HEK293 (cell line): ENCODE results near the gene MDGA2.

Experiments used
- CTCF ChIA-PET: fragments of 350-600 bp; formaldehyde crosslinking; extraction: SDS; loops from one replicate; lab custom pipeline; 2021; ENCODE audit warnings: antibody characterized with exemption; lab: Yijun Ruan, JAX
- POLR2A ChIA-PET: fragments of 300-600 bp; formaldehyde crosslinking; extraction: SDS; loops from one replicate; lab custom pipeline; 2020; ENCODE audit warnings: antibody characterized with exemption, inconsistent platforms; lab: Yijun Ruan, JAX
- H3K27ac ChIP-seq: fragments of 200-500 bp; sonication (Bioruptor generic); 2 replicates; pipeline ENCODE4 v1.5.1; 2014; ENCODE audit warnings: low read depth, low read length, control low read depth, inconsistent platforms; ENCODE audit errors: extremely low read depth
- H3K36me3 ChIP-seq, 2 experiments: fragments of 200-500 bp in 1 of 2; sonication (Bioruptor generic) in 1 of 2; 1 replicate in 1 of 2; 2 replicates in 1 of 2; pipeline ENCODE4 v1.5.1; 2014 to 2017; ENCODE audit warnings: inconsistent platforms in 2 of 2, low read length in 2 of 2; ENCODE audit not compliant: control insufficient read depth in 2 of 2, insufficient read depth in 1 of 2
- H3K4me1 ChIP-seq: fragments of 200-500 bp; sonication (Bioruptor generic); 2 replicates; pipeline ENCODE4 v1.5.1; 2014; ENCODE audit warnings: mild to moderate bottlenecking, low read length, inconsistent platforms; ENCODE audit not compliant: control insufficient read depth, insufficient read depth
- H3K4me3 ChIP-seq: 2 replicates; pipeline ENCODE4 v1.5.1; 2011; ENCODE audit warnings: low read depth, mild to moderate bottlenecking, control low read depth, low read length, moderate library complexity
- H3K9me3 ChIP-seq: fragments of 200-500 bp; sonication (Bioruptor generic); 2 replicates; pipeline ENCODE4 v1.5.1; 2014; ENCODE audit warnings: low read depth, low read length, inconsistent platforms; ENCODE audit not compliant: control insufficient read depth, insufficient read depth
- HOXD13 ChIP-seq: sonication (generic); formaldehyde crosslinking; IDR thresholded peaks from 2 replicates; pipeline ENCODE4 v1.8.0; 2022; ENCODE audit warnings: missing genetic modification reagents, borderline replicate concordance
- KLF16 ChIP-seq: fragments of 450-650 bp; formaldehyde crosslinking; IDR thresholded peaks from 2 replicates; pipeline ENCODE4 v1.5.1; 2017; ENCODE audit warnings: missing biosample characterization, missing genetic modification characterization
- KLF8 ChIP-seq: fragments of 450-650 bp; formaldehyde crosslinking; IDR thresholded peaks from 2 replicates; pipeline ENCODE4 v1.5.1; 2016; ENCODE audit warnings: missing biosample characterization, missing genetic modification characterization
- TCF7L2 ChIP-seq: IDR thresholded peaks from 2 replicates; pipeline ENCODE4 v1.6.1; 2011; ENCODE audit warnings: low read depth, mild to moderate bottlenecking, inconsistent platforms, low read length, moderate library complexity, borderline replicate concordance
- TSHZ1 ChIP-seq: fragments of 450-650 bp; formaldehyde crosslinking; IDR thresholded peaks from 2 replicates; pipeline ENCODE4 v1.5.1; 2016; ENCODE audit warnings: missing biosample characterization, missing genetic modification characterization, borderline replicate concordance
- ZBTB20 ChIP-seq: fragments of 450-650 bp; formaldehyde crosslinking; IDR thresholded peaks from 2 replicates; pipeline ENCODE4 v1.5.1; 2016; ENCODE audit warnings: missing biosample characterization, missing genetic modification characterization
- ZNF175 ChIP-seq: fragments of 450-650 bp; formaldehyde crosslinking; IDR thresholded peaks from 2 replicates; pipeline ENCODE4 v1.5.1; 2016; ENCODE audit warnings: missing biosample characterization, missing genetic modification characterization
- ZNF248 ChIP-seq: fragments of 450-650 bp; formaldehyde crosslinking; IDR thresholded peaks from 2 replicates; pipeline ENCODE4 v1.5.1; 2017; ENCODE audit warnings: missing biosample characterization, missing genetic modification characterization
- ZNF292 ChIP-seq: fragments of 450-650 bp; formaldehyde crosslinking; IDR thresholded peaks from 2 replicates; pipeline ENCODE4 v1.5.1; 2016; ENCODE audit warnings: low read depth, missing biosample characterization, missing genetic modification characterization, borderline replicate concordance
- ZNF302 ChIP-seq: fragments of 450-650 bp; formaldehyde crosslinking; IDR thresholded peaks from 2 replicates; pipeline ENCODE4 v1.5.1; 2016; ENCODE audit warnings: missing biosample characterization, missing genetic modification characterization, low read depth
- ZNF488 ChIP-seq: fragments of 450-650 bp; formaldehyde crosslinking; IDR thresholded peaks from 2 replicates; pipeline ENCODE4 v1.5.1; 2016; ENCODE audit warnings: missing biosample characterization, missing genetic modification characterization
- ZNF518A ChIP-seq: fragments of 450-650 bp; formaldehyde crosslinking; conservative IDR thresholded peaks from 2 replicates; pipeline ENCODE4 v1.5.1; 2016; ENCODE audit warnings: low read depth, missing biosample characterization, missing genetic modification characterization
- ZNF596 ChIP-seq: fragments of 450-650 bp; IDR thresholded peaks from 2 replicates; pipeline ENCODE4 v1.5.0; 2018; ENCODE audit warnings: missing biosample characterization, mild to moderate bottlenecking, missing genetic modification characterization, moderate library complexity
- ZNF610 ChIP-seq: fragments of 450-650 bp; formaldehyde crosslinking; IDR thresholded peaks from 2 replicates; pipeline ENCODE4 v1.5.1; 2016; ENCODE audit warnings: missing biosample characterization, missing genetic modification characterization, borderline replicate concordance
- TF ChIP-seq, protein P1 (sequence below): fragments of 450-650 bp; formaldehyde crosslinking; IDR thresholded peaks from 2 replicates; pipeline ENCODE4 v1.5.1; 2016; ENCODE audit warnings: missing biosample characterization, missing genetic modification characterization

MDGA2 gene

GRCh38 chr14:47422191-47422590 lies 253.2 kb downstream of the MDGA2 start:
- no peaks in the 10 kb centered on the region for H3K4me1 ChIP-seq
- CTCF ChIA-PET: no interaction called here

More at GRCh38 chr14:47422191-47422590, 253.2 kb downstream of the MDGA2 start:
- H3K36me3 ChIP-seq: no peaks in the 10 kb centered on the region
- TF ChIP-seq ZNF302: no peak
- TF ChIP-seq, protein P1, sequence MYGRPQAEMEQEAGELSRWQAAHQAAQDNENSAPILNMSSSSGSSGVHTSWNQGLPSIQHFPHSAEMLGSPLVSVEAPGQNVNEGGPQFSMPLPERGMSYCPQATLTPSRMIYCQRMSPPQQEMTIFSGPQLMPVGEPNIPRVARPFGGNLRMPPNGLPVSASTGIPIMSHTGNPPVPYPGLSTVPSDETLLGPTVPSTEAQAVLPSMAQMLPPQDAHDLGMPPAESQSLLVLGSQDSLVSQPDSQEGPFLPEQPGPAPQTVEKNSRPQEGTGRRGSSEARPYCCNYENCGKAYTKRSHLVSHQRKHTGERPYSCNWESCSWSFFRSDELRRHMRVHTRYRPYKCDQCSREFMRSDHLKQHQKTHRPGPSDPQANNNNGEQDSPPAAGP (tag by site-specific recombination): no peak
- TF ChIP-seq ZNF175 (tag by site-specific recombination): no peak
- no peak for TF ChIP-seq ZNF248 (tag by site-specific recombination)
- no peak for TF ChIP-seq ZNF610 (tag by site-specific recombination)
- TF ChIP-seq TSHZ1 (tag by site-specific recombination): no peak
- TF ChIP-seq ZBTB20 (tag by site-specific recombination): no peak
- TF ChIP-seq KLF8 (tag by site-specific recombination): no peak
- TF ChIP-seq ZNF292: no peak
- TF ChIP-seq ZNF518A (tag by site-specific recombination): no peak
- no peak for TF ChIP-seq KLF16
- no peak for TF ChIP-seq TCF7L2
- TF ChIP-seq ZNF596: no peak
- no peak for TF ChIP-seq HOXD13 (CRISPR knock-in tag)
- TF ChIP-seq ZNF488 (tag by site-specific recombination): no peak
- TF ChIP-seq, all 188 proteins: peak for 0
- no peaks in the 10 kb centered on the region for H3K9me3 ChIP-seq
- no peak overlapping the region for H3K27ac ChIP-seq
- H3K4me3 ChIP-seq: no peak overlapping the region
- POLR2A ChIA-PET: no interaction called here
